GM20431 (cell line): Measurements from ENCODE around the gene GFI1B.

Experiments used
- in situ Hi-C: fragments of 300-500 bp; cut with MseI, MboI; formaldehyde crosslinking; loops from one replicate; pipeline ENCODE4 v1.15.0; 2020; ENCODE audit warnings: low sequenced_read_pairs; ENCODE audit not compliant: unreplicated experiment

Gene GFI1B

GRCh38 chr9:132978451-132979131 is at the start of gene GFI1B:
Gene GFI1B, plus strand, starts transcription at chr9:132978694. Its CDS starts 7,985 bp downstream, at chr9:132986679.
- in situ Hi-C loops = no loop called here

- in situ Hi-C loops = no loop called here
Observed at GRCh38 chr9:132931178-132931735, 47.2 kb upstream of the GFI1B start.

DNA sequence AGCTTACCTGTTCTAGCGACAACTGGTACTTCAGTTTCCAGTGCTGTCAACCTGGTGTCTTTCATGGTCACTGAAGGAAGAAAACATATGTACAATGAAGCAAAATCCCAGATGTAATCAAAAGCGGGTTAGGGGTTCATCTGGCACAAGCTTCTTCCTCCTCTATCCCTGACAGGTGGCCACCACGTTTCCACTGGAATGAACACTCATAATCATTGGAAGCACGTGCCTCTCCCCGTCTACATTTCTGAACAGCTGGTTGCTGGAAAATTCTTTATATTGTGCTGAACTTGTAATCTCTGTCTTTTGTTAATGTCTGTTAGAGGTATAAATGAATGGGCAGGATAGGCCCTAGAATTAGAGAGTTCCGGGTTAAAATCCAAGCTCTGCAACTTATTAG is 43.5 kb upstream of the GFI1B start:
- in situ Hi-C loops = no loop called here

- in situ Hi-C loops = no loop called here
Observed at GRCh38 chr9:132937463-132937901, 41.0 kb upstream of the GFI1B start.

- in situ Hi-C loops = no loop called here
Observed at GRCh38 chr9:132939169-132939568, 39.3 kb upstream of the GFI1B start.

GRCh38 chr9:132942541-132943182 is 35.8 kb upstream of the GFI1B start:
- in situ Hi-C loops = no loop called here

DNA sequence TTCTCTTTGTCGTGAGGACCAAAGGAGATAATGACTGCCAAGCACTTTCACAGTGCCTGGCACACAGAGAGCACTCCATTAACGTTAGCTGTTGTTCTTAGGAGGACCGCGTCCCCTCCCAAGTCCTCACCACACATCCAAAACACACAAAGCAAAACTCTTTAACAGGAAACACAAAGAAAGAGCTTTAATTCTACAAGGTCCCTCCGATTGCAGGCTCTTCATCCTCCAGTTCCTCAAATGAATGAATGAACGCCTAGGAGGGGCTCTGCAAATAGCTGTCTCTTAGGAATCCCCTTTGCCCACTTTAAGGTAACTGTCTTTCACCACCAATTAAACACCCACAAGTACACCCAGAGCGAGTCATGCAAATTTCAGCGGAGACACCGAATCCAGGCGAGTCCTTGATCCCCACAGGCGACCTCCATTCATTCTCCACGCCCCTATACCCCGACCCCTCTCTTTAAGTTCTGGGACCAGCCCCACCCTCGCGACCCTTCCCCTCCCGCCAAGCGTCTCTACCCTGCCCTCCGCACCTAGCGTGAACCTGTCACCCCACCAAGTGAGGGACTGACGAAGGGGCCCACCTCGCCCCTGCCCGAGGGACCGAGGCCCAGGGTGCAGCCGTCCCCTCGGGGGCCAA is 34.7 kb upstream of the GFI1B start:
- in situ Hi-C loops = no loop called here

GRCh38 chr9:132944294-132945185 is 34.0 kb upstream of the GFI1B start, which contains the start of gene TSC1:
Gene TSC1, minus strand, starts transcription at chr9:132944616. Its CDS starts 15,744 bp downstream, at chr9:132928872.
- in situ Hi-C loops = no loop called here

DNA sequence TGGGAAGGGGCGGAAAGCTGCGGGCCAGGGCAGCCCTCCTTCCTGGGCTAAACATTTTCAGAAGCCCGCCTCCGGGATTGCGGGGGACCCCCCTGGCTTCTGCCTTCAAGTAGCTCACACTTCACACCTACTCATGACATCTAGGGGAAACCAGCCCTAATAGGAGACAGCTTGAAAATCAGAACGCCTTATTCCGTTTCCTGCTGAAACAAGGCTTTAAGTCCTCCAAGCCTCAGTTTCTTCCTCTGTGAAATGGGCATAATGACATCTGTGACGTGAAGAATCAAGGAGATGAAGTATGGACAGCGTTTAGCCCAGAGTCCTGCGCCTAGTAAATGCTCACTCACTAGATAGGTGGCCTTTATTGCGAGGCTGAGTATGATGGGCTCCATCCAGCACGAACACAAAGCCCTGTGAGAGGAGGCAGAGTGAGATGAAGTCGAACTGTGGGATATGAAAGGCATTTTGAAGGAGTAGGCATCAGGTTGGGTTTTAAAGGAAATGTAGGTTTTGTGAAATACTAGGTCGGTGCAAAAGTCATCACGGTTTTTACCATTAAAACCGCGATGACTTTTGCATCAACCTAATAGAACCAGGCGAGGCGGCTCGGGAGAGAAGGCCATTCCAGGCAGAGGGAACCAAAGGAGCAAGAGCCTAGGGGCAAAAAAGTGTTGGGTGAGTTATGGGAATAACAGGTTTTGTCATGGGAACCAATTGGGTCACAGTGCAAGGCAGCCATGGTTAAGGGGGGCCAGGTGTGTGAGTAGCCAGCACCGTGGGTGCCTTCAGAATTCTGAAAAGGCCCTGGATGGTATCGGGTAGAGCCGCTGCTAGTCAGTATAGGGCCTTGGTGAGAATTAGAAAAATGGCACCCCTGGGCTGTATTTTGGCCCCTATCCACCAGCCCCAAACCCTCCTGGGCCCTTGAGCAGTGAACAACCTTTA is 33.0 kb upstream of the GFI1B start:
- in situ Hi-C loops = no loop called here

DNA sequence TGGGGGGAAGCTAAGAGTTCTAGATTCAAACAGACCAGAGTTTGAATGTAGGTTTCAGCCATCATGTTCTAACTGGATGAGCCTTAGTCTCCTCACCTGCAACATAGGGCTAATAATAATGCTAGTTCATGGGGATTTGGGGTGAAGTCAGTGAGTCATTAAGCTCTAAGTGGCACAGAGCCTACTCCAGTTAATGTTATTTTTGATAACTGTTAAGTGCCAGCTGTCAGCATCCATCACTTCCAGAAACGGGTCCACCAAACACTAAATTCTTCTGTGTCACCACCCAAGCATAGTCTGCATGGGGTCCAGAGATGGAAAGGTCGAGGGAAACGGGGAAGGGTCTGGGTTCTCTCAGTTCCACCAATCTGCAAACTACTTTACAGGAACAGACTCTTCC is 32.3 kb upstream of the GFI1B start:
- in situ Hi-C loops = no loop called here

- in situ Hi-C loops = no loop called here
Observed at GRCh38 chr9:132946631-132947295, 31.7 kb upstream of the GFI1B start.

DNA sequence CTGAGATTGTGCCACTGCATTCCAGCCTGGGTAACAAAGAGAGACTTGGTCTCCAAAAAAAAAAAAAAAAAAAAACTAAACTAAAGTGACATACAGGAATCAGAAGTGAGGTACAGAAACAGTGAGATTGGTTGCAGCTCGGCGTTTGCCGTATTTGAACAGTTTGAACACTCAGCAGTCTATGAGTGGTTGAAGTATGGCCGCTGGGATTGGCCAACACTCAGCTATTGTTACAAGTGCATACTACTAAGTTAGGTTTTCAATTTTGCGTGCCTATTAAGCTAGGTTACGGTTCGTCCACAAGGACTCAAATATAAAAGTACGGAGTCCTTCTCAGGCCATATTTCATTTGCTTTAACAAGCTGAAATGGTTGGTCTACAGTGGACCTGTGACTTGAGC is 30.7 kb upstream of the GFI1B start:
- in situ Hi-C loops = no loop called here

DNA sequence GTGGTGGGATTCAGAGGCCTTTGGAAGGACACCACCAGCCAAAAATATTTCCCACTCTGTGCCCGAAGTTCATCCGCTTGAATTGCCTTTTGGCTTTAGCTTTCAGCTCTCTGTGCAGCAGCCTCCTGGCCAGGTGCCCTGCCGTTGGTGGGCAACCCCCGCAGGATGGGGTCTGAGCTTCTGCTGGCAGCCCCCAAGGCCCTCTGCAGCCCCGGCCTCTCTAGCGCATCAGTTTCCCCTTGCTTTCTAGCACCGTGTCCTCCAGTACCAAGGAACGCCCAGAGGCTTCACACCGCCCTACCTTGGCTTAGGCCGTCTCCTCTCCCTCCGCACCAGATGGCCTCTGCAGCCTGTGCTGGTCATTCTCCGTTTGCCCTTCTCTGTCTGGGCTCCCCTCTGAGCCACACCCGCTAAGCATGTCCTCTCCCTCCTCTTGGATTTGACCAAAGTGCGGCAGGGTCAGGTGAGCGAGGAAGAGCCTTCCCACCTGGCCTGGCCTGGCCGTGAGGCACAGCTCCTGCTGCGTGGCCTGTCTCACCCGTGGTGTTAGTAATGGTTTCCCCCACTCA is 29.9 kb upstream of the GFI1B start:
- in situ Hi-C loops = no loop called here

GRCh38 chr9:132949709-132950108 is 28.8 kb upstream of the GFI1B start:
- in situ Hi-C loops = no loop called here

GRCh38 chr9:132955123-132955522 is 23.4 kb upstream of the GFI1B start:
- in situ Hi-C loops = no loop called here

DNA sequence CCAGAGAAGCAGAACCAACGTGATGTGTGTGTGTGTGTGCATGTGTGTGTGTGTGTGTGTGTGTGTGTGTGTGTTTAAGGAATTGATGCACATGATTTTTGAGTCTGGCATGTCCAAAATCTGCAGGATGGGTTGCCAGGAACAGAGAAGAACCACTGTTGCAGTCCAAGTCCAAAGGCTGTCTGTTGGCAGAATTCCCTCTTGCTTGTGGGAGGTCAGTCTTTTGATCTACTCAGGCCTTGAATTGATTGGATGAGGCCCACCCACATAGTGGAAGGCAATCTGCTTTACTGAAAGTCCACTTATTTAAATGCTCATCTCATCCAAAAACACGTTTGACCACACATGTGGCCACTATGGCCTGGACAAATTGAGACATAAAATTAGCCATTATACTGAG is 22.7 kb upstream of the GFI1B start:
- in situ Hi-C loops = no loop called here

GRCh38 chr9:132957805-132958204 is 20.7 kb upstream of the GFI1B start:
- in situ Hi-C loops = no loop called here

GRCh38 chr9:132961002-132961401 is 17.5 kb upstream of the GFI1B start:
- in situ Hi-C loops = no loop called here
